HEK293 (cell line): ENCODE results near the gene CYP2R1.

Experiments
- CTCF ChIA-PET: fragments of 350-600 bp; formaldehyde crosslinking; extraction: SDS; loops from one replicate; lab custom pipeline; 2021; ENCODE audit warnings: antibody characterized with exemption; lab: Yijun Ruan, JAX
- POLR2A ChIA-PET: fragments of 300-600 bp; formaldehyde crosslinking; extraction: SDS; loops from one replicate; lab custom pipeline; 2020; ENCODE audit warnings: antibody characterized with exemption, inconsistent platforms; lab: Yijun Ruan, JAX
- H3K27ac ChIP-seq: fragments of 200-500 bp; sonication (Bioruptor generic); 2 replicates; pipeline ENCODE4 v1.5.1; 2014; ENCODE audit warnings: low read depth, low read length, control low read depth, inconsistent platforms; ENCODE audit errors: extremely low read depth
- H3K36me3 ChIP-seq, 2 experiments: fragments of 200-500 bp in 1 of 2; sonication (Bioruptor generic) in 1 of 2; 1 replicate in 1 of 2; 2 replicates in 1 of 2; pipeline ENCODE4 v1.5.1; 2014 to 2017; ENCODE audit warnings: inconsistent platforms in 2 of 2, low read length in 2 of 2; ENCODE audit not compliant: control insufficient read depth in 2 of 2, insufficient read depth in 1 of 2
- H3K4me1 ChIP-seq: fragments of 200-500 bp; sonication (Bioruptor generic); 2 replicates; pipeline ENCODE4 v1.5.1; 2014; ENCODE audit warnings: mild to moderate bottlenecking, low read length, inconsistent platforms; ENCODE audit not compliant: control insufficient read depth, insufficient read depth
- H3K4me3 ChIP-seq: 2 replicates; pipeline ENCODE4 v1.5.1; 2011; ENCODE audit warnings: low read depth, mild to moderate bottlenecking, control low read depth, low read length, moderate library complexity
- H3K9me3 ChIP-seq: fragments of 200-500 bp; sonication (Bioruptor generic); 2 replicates; pipeline ENCODE4 v1.5.1; 2014; ENCODE audit warnings: low read depth, low read length, inconsistent platforms; ENCODE audit not compliant: control insufficient read depth, insufficient read depth
- ZBTB8A ChIP-seq: fragments of 450-650 bp; formaldehyde crosslinking; IDR thresholded peaks from 2 replicates; pipeline ENCODE4 v1.5.1; 2016; ENCODE audit warnings: missing biosample characterization, missing genetic modification characterization
- ZNF350 ChIP-seq: fragments of 450-650 bp; formaldehyde crosslinking; IDR thresholded peaks from 2 replicates; pipeline ENCODE4 v1.5.0; 2017; ENCODE audit warnings: missing biosample characterization, mild to moderate bottlenecking, missing genetic modification characterization
- ZNF404 ChIP-seq: fragments of 450-650 bp; formaldehyde crosslinking; IDR thresholded peaks from 2 replicates; pipeline ENCODE4 v1.5.1; 2017; ENCODE audit warnings: missing biosample characterization, missing genetic modification characterization
- ZNF416 ChIP-seq: fragments of 450-650 bp; formaldehyde crosslinking; IDR thresholded peaks from 2 replicates; pipeline ENCODE4 v1.5.1; 2016; ENCODE audit warnings: missing biosample characterization, missing genetic modification characterization
- ZNF473 ChIP-seq: fragments of 450-650 bp; formaldehyde crosslinking; IDR thresholded peaks from 2 replicates; pipeline ENCODE4 v1.5.1; 2017; ENCODE audit warnings: missing biosample characterization, missing genetic modification characterization
- ZNF48 ChIP-seq: fragments of 450-650 bp; formaldehyde crosslinking; IDR thresholded peaks from 2 replicates; pipeline ENCODE4 v1.5.1; 2016; ENCODE audit warnings: missing biosample characterization, missing genetic modification characterization
- ZNF501 ChIP-seq: fragments of 450-650 bp; formaldehyde crosslinking; IDR thresholded peaks from 2 replicates; pipeline ENCODE4 v1.5.1; 2016; ENCODE audit warnings: missing biosample characterization, missing genetic modification characterization
- ZNF555 ChIP-seq: fragments of 450-650 bp; formaldehyde crosslinking; conservative IDR thresholded peaks from 2 replicates; pipeline ENCODE4 v1.5.1; 2017; ENCODE audit warnings: missing biosample characterization, mild to moderate bottlenecking, missing genetic modification characterization, inconsistent platforms
- ZNF571 ChIP-seq: fragments of 450-650 bp; formaldehyde crosslinking; IDR thresholded peaks from 2 replicates; pipeline ENCODE4 v1.5.0; 2017; ENCODE audit warnings: missing biosample characterization, missing genetic modification characterization
- ZNF629 ChIP-seq: fragments of 450-650 bp; formaldehyde crosslinking; IDR thresholded peaks from 2 replicates; pipeline ENCODE4 v1.5.1; 2017; ENCODE audit warnings: missing biosample characterization, missing genetic modification characterization
- ZNF776 ChIP-seq: fragments of 450-650 bp; formaldehyde crosslinking; IDR thresholded peaks from 2 replicates; pipeline ENCODE4 v1.5.0; 2017; ENCODE audit warnings: missing biosample characterization, missing genetic modification characterization, borderline replicate concordance
- ZXDB ChIP-seq: fragments of 450-650 bp; formaldehyde crosslinking; IDR thresholded peaks from 2 replicates; pipeline ENCODE4 v1.5.1; 2016; ENCODE audit warnings: missing biosample characterization, missing genetic modification characterization
- TF ChIP-seq, protein P1 (sequence below): fragments of 450-650 bp; formaldehyde crosslinking; IDR thresholded peaks from 2 replicates; pipeline ENCODE4 v1.5.1; 2016; ENCODE audit warnings: missing biosample characterization, missing genetic modification characterization

Gene CYP2R1

GRCh38 chr11:14905104-14906033 is 13.3 kb upstream of the CYP2R1 start:
- TF ChIP-seq, protein P1, sequence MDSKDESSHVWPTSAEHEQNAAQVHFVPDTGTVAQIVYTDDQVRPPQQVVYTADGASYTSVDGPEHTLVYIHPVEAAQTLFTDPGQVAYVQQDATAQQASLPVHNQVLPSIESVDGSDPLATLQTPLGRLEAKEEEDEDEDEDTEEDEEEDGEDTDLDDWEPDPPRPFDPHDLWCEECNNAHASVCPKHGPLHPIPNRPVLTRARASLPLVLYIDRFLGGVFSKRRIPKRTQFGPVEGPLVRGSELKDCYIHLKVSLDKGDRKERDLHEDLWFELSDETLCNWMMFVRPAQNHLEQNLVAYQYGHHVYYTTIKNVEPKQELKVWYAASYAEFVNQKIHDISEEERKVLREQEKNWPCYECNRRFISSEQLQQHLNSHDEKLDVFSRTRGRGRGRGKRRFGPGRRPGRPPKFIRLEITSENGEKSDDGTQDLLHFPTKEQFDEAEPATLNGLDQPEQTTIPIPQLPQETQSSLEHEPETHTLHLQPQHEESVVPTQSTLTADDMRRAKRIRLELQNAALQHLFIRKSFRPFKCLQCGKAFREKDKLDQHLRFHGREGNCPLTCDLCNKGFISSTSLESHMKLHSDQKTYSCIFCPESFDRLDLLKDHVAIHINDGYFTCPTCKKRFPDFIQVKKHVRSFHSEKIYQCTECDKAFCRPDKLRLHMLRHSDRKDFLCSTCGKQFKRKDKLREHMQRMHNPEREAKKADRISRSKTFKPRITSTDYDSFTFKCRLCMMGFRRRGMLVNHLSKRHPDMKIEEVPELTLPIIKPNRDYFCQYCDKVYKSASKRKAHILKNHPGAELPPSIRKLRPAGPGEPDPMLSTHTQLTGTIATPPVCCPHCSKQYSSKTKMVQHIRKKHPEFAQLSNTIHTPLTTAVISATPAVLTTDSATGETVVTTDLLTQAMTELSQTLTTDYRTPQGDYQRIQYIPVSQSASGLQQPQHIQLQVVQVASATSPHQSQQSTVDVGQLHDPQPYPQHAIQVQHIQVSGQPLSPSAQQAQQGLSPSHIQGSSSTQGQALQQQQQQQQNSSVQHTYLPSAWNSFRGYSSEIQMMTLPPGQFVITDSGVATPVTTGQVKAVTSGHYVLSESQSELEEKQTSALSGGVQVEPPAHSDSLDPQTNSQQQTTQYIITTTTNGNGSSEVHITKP (tag by site-specific recombination): 0 out of 2 replicates have a peak, but pooled peaks have one; percentile 27
- TF ChIP-seq ZNF555 (tag by site-specific recombination) (no peak), ZNF416 (no peak), ZBTB8A (tag by site-specific recombination) (no peak), ZNF350 (no peak), ZNF776 (tag by site-specific recombination) (no peak)
- ChIA-PET CTCF (interaction anchor here (0.7 to 5.6 kb wide), 13 partner anchors 9 to 406 kb away, joined by 3 to 143 read pairs (median 3); partner anchors contain the start of genes CALCB and COPB1), POLR2A (interaction anchor here (2.0 kb wide), 1 partner anchor 14 kb away, joined by 7 read pairs; the partner anchor contains the start of gene CYP2R1)
- H3K36me3 ChIP-seq: no peaks in the 10 kb centered on the region
- peak overlapping the region; percentile 37 for H3K4me3 ChIP-seq
- no peaks in the 10 kb centered on the region for H3K4me1 ChIP-seq
- no peaks in the 10 kb centered on the region for H3K9me3 ChIP-seq
- H3K27ac ChIP-seq: no peak overlapping the region

- Histone ChIP-seq H3K27ac (no peak overlapping the region), H3K4me1 (no peaks in the 10 kb centered on the region), H3K36me3 (no peaks in the 10 kb centered on the region), H3K4me3 (peak overlapping the region; percentile 37), H3K9me3 (no peaks in the 10 kb centered on the region)
- ChIA-PET CTCF (interaction anchor here (0.6 to 1.5 kb wide), 12 partner anchors 9 to 405 kb away, joined by 3 to 5 read pairs (median 3); partner anchors contain the start of genes CALCB and COPB1), POLR2A (interaction anchor here (1.4 kb wide), 1 partner anchor 13 kb away, joined by 7 read pairs; the partner anchor contains the start of gene CYP2R1)
- no peak for TF ChIP-seq ZNF473 (tag by site-specific recombination)
- TF ChIP-seq ZNF48 (tag by site-specific recombination): no peak
- TF ChIP-seq ZXDB: 0 out of 2 replicates have a peak, but pooled peaks have one; percentile 18
Observed at GRCh38 chr11:14904745-14905103, 12.7 kb upstream of the CYP2R1 start.

DNA sequence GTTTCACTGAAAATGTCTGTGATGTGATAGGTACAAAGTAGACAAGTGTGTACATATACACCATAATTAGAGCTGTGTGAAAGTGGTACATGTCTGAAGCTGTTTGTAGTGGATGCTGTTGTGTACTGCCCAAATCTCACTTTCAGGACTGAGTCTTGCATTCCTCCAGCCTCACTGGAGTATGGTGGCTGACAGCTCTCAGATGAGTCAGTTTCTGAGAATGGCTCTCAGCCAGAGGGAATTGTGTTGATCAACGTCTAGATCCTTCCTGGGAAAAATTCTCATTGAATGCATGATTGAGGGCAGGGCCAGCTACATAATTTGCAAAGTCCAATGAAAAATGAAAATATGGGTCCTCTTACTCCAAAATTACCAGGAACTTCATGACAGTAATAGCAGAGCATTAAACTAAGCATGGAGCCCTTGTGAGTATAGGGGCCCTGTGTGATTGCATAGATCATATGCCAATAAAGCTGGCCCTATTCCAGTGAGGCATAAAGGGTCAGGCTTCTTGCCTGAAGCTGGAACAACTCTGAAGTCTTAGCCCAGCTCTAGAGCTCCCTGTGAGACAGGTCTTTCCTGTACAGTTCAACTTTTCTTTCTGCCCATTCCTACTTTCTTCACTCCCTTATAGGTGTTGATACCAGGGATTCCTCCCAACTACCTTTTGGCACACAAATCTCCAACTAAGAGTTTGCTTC is 10.8 kb upstream of the CYP2R1 start:
- H3K4me3 ChIP-seq: no peak overlapping the region
- ChIA-PET CTCF (interaction anchor here (0.6 to 1.1 kb wide), 7 partner anchors 10 to 501 kb away, joined by 3 to 6 read pairs (median 3); partner anchors contain the start of gene CYP2R1), POLR2A (no interaction called here)
- no peaks in the 10 kb centered on the region for H3K4me1 ChIP-seq
- H3K27ac ChIP-seq: no peak overlapping the region
- H3K9me3 ChIP-seq: no peaks in the 10 kb centered on the region
- no peak for TF ChIP-seq ZNF571 (tag by site-specific recombination)
- no peak for TF ChIP-seq ZNF404 (tag by site-specific recombination)
- no peak for TF ChIP-seq ZNF501
- TF ChIP-seq ZNF629 (tag by site-specific recombination): no peak
- no peaks in the 10 kb centered on the region for H3K36me3 ChIP-seq
